Measurements from ENCODE around the gene TMPRSS11F. TPM values are rescaled to one million over a fixed set of nuclear protein-coding genes. Genes with fewer than 3 reads are reported as not detected.

The TMPRSS11F gene
- total RNA-seq, 1 donor from 2014 or later: 0.27 TPM

GRCh38 chr4:68077301-68077700, 52.4 kb downstream of the TMPRSS11F start:
- H3K36me3 ChIP-seq (ENCODE audit: insufficient read depth, low read length): no peaks in the 10 kb centered on the region
- Mint-ChIP-seq H3K4me1 (ENCODE audit: low read depth, unreplicated experiment) (peaks cover 2% of the 10 kb centered on the region), H3K4me3 (ENCODE audit: unreplicated experiment) (no peak overlapping the region), H3K27me3 (ENCODE audit: low read depth, unreplicated experiment) (no peaks in the 10 kb centered on the region), H3K36me3 (ENCODE audit: low read depth, unreplicated experiment) (no peaks in the 10 kb centered on the region), H3K9me3 (ENCODE audit: unreplicated experiment) (no peaks in the 10 kb centered on the region), H3K27ac (ENCODE audit: unreplicated experiment) (no peak overlapping the region)
- no peak for FAIRE-seq
- H3K79me2 ChIP-seq (ENCODE audit: insufficient read depth, low read length): no peaks in the 10 kb centered on the region
- DNase-seq (ENCODE audit: low read depth): no peak
- no peak overlapping the region for H3K4me3 ChIP-seq (ENCODE audit: insufficient read depth, low read depth, low read length)
- H2AFZ ChIP-seq (ENCODE audit: low read depth, low read length): no peak overlapping the region
- H3K9ac ChIP-seq (ENCODE audit: low read length): no peak overlapping the region
- H3K9me3 ChIP-seq (ENCODE audit: insufficient read depth, low read depth, low read length): no peaks in the 10 kb centered on the region
- no peak overlapping the region for H3K27ac ChIP-seq (ENCODE audit: low read depth, low read length)
- TF ChIP-seq EZH2 (IDR thresholded peaks at IDR 0.05; ENCODE audit: insufficient read depth, low read length): no peak
- no peak for TF ChIP-seq CTCF (IDR thresholded peaks at IDR 0.05; ENCODE audit: insufficient read depth, low read depth, low read length)
- no peaks in the 10 kb centered on the region for H4K20me1 ChIP-seq (ENCODE audit: insufficient read depth, low read length)
- H3K27me3 ChIP-seq (ENCODE audit: insufficient read depth, low read length): no peaks in the 10 kb centered on the region
- no peak overlapping the region for H3K4me2 ChIP-seq (ENCODE audit: low read length)
- H3K4me1 ChIP-seq (ENCODE audit: insufficient read depth, low read length): no peaks in the 10 kb centered on the region

GRCh38 chr4:68076194-68076593, 53.5 kb downstream of the TMPRSS11F start:
- Mint-ChIP-seq H3K4me3 (ENCODE audit: unreplicated experiment) (no peak overlapping the region), H3K27me3 (ENCODE audit: low read depth, unreplicated experiment) (no peaks in the 10 kb centered on the region)

More at GRCh38 chr4:68076194-68076593, 53.5 kb downstream of the TMPRSS11F start:
- Histone ChIP-seq H3K27ac (ENCODE audit: low read depth, low read length) (no peak overlapping the region), H3K79me2 (ENCODE audit: insufficient read depth, low read length) (no peaks in the 10 kb centered on the region), H3K27me3 (ENCODE audit: insufficient read depth, low read length) (no peaks in the 10 kb centered on the region), H3K4me1 (ENCODE audit: insufficient read depth, low read length) (no peaks in the 10 kb centered on the region), H3K4me2 (ENCODE audit: low read length) (no peak overlapping the region), H3K9me3 (ENCODE audit: insufficient read depth, low read depth, low read length) (no peaks in the 10 kb centered on the region), H3K9ac (ENCODE audit: low read length) (no peak overlapping the region), H4K20me1 (ENCODE audit: insufficient read depth, low read length) (no peaks in the 10 kb centered on the region), H3K4me3 (ENCODE audit: insufficient read depth, low read depth, low read length) (no peak overlapping the region), H2AFZ (ENCODE audit: low read depth, low read length) (no peak overlapping the region), H3K36me3 (ENCODE audit: insufficient read depth, low read length) (no peaks in the 10 kb centered on the region)
- no peak for DNase-seq (ENCODE audit: low read depth)
- Mint-ChIP-seq H3K9me3 (ENCODE audit: unreplicated experiment) (no peaks in the 10 kb centered on the region), H3K36me3 (ENCODE audit: low read depth, unreplicated experiment) (no peaks in the 10 kb centered on the region), H3K4me1 (ENCODE audit: low read depth, unreplicated experiment) (peaks cover 2% of the 10 kb centered on the region), H3K27ac (ENCODE audit: unreplicated experiment) (no peak overlapping the region)
- no peak for TF ChIP-seq CTCF (IDR thresholded peaks at IDR 0.05; ENCODE audit: insufficient read depth, low read depth, low read length)
- no peak for TF ChIP-seq EZH2 (IDR thresholded peaks at IDR 0.05; ENCODE audit: insufficient read depth, low read length)
- FAIRE-seq: no peak
